ENCODE data around the gene MRPL4. TPM values are rescaled to one million over a fixed set of nuclear protein-coding genes. Genes with fewer than 3 reads are reported as not detected.

The MRPL4 gene
- polyA plus RNA-seq, 1 donor (not counting 4 experiments of a cell fraction or from before 2014, with no cell fraction given) = 29.4 TPM

DNA sequence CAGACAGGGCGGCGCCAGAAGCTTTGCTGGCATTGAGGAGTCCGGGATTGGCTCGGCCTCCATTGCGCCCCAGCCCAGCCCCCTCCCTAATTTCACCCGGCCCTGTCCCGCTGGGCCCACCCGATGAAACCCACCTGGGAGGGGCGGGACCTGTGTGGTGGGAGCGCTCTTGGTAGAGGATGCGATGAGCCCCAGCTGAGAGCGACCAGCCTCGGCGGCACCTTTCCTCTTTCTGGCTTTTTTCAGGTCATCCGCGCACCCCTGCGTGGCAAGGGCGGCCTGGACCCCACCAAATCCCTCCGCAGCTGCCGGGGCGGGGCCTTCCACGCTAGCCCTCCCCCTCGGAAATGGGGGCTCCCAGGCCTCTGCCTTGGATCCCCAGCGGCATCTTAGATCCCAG is 57.4 kb downstream of the MRPL4 start, which contains the start of gene ZGLP1:
Gene ZGLP1, minus strand, starts transcription at position 393 of the 400 bp plus-strand sequence.
- Histone ChIP-seq H3K27me3 (ENCODE audit: control insufficient read depth, extremely low read depth, insufficient read depth, low read length) (no peaks in the 10 kb centered on the region), H3K4me2 (ENCODE audit: control insufficient read depth, extremely low read depth, insufficient read depth, low read depth, low read length) (no peak within 1 kb of the TSS), H3K36me3 (ENCODE audit: control insufficient read depth in 2 of 2, extremely low read depth in 1 of 2, insufficient read depth in 2 of 2, low read length in 2 of 2) (peaks cover 8% of the 10 kb centered on the region in 2 experiments), H2AFZ (ENCODE audit: control insufficient read depth, low read length) (no peak within 1 kb of the TSS), H4K20me1 (ENCODE audit: control insufficient read depth, extremely low read depth, insufficient read depth, low read length) (no peaks in the 10 kb centered on the region), H3K4me1 (ENCODE audit: control insufficient read depth, extremely low read depth, insufficient read depth, low read length) (no peaks in the 10 kb centered on the region), H3K9me3 (ENCODE audit: control insufficient read depth, low read depth, low read length) (no peaks in the 10 kb centered on the region), H3K79me2 (ENCODE audit: control insufficient read depth, insufficient read depth, low read length) (no peaks in the 10 kb centered on the region), H3K9ac (ENCODE audit: control insufficient read depth, extremely low read depth, insufficient read depth, low read length) (no peak within 1 kb of the TSS), H3K27ac (ENCODE audit: control insufficient read depth, insufficient read depth, low read length) (no peak within 1 kb of the TSS), H3K4me3 (ENCODE audit: control insufficient read depth in 2 of 3, extremely low read depth in 1 of 3, insufficient read depth in 2 of 3, low read depth in 1 of 3, low read length in 3 of 3) (no peak within 1 kb of the TSS), H3K9me1 (ENCODE audit: control insufficient read depth, extremely low read depth, insufficient read depth, low read length) (no peaks in the 10 kb centered on the region)
- TF ChIP-seq, protein P1, sequence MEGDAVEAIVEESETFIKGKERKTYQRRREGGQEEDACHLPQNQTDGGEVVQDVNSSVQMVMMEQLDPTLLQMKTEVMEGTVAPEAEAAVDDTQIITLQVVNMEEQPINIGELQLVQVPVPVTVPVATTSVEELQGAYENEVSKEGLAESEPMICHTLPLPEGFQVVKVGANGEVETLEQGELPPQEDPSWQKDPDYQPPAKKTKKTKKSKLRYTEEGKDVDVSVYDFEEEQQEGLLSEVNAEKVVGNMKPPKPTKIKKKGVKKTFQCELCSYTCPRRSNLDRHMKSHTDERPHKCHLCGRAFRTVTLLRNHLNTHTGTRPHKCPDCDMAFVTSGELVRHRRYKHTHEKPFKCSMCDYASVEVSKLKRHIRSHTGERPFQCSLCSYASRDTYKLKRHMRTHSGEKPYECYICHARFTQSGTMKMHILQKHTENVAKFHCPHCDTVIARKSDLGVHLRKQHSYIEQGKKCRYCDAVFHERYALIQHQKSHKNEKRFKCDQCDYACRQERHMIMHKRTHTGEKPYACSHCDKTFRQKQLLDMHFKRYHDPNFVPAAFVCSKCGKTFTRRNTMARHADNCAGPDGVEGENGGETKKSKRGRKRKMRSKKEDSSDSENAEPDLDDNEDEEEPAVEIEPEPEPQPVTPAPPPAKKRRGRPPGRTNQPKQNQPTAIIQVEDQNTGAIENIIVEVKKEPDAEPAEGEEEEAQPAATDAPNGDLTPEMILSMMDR (optimal IDR thresholded peaks at IDR 0.05 in 1 of 3, IDR thresholded peaks at IDR 0.05 in 1 of 3, conservative IDR thresholded peaks at IDR 0.05 in 1 of 3; ENCODE audit: extremely low read depth in 1 of 3, insufficient read depth in 2 of 3, low read length in 3 of 3) = no peak
- TF ChIP-seq EZH2 (IDR thresholded peaks at IDR 0.05; ENCODE audit: low read length) = no peak
- no peak for FAIRE-seq
- DNase-seq (ENCODE audit: low read depth, low spot score) = no peak
- dilution Hi-C loops (cut with MboI; ENCODE audit: extremely low pct_ligation_motif_present, low sequenced_read_pairs) = no loop called here

Small RNAs within 50 kb of the gene (small RNA-seq; reads per million reads assigned to genes)
- gene AC011511.1 (ENCODE audit: insufficient read length in 3 of 3, low read depth in 3 of 3, low replicate concordance in 1 of 3) (0 reads per million in 3 experiments), gene MIR4322 (ENCODE audit: insufficient read length in 3 of 3, low read depth in 3 of 3, low replicate concordance in 1 of 3) (0 reads per million in 3 experiments)

Other genes with a start within 250 kb of the MRPL4 start
- 0.32 to 0.67 TPM (median 0.43 TPM) in 3 replicates for gene COL5A3, start 241.7 kb upstream of the MRPL4 start, polyA plus RNA-seq
- gene RDH8, start 238.7 kb upstream of the MRPL4 start, polyA plus RNA-seq = not detected in 3 replicates
- gene SHFL, start 165.9 kb upstream of the MRPL4 start, polyA plus RNA-seq = 33.6 to 48.4 TPM (median 36.4 TPM) in 3 replicates
- gene ANGPTL6, start 149.5 kb upstream of the MRPL4 start, polyA plus RNA-seq = 0.05 to 0.13 TPM (median 0.09 TPM) in 3 replicates
- 32.3 to 43.5 TPM (median 36.9 TPM) in 3 replicates for gene PPAN, start 145.9 kb upstream of the MRPL4 start, polyA plus RNA-seq
- gene P2RY11, start 140.5 kb upstream of the MRPL4 start, polyA plus RNA-seq = 2.4 to 7.1 TPM (median 3.2 TPM) in 3 replicates
- gene EIF3G, start 132.3 kb upstream of the MRPL4 start, polyA plus RNA-seq = 106 to 207 TPM (median 124 TPM) in 3 replicates
- gene DNMT1, start 57.3 kb upstream of the MRPL4 start, polyA plus RNA-seq = 18.1 to 52.0 TPM (median 51.7 TPM) in 3 replicates
- 1.6 to 2.6 TPM (median 2.2 TPM) in 3 replicates for gene S1PR2, start 20.9 kb upstream of the MRPL4 start, polyA plus RNA-seq
- 0.30 to 0.56 TPM (median 0.35 TPM) in 3 replicates for gene ICAM1, start 18.9 kb downstream of the MRPL4 start, polyA plus RNA-seq
- 0.18 to 0.35 TPM (median 0.25 TPM) in 3 replicates for gene ICAM4, start 34.7 kb downstream of the MRPL4 start, polyA plus RNA-seq
- 0.20 to 0.55 TPM (median 0.43 TPM) in 3 replicates for gene ICAM5, start 37.7 kb downstream of the MRPL4 start, polyA plus RNA-seq
- gene ZGLP1, start 57.6 kb downstream of the MRPL4 start, polyA plus RNA-seq = 0.43 to 2.1 TPM (median 0.71 TPM) in 3 replicates
- 19.2 to 28.8 TPM (median 21.8 TPM) in 3 replicates for gene FDX2, start 63.8 kb downstream of the MRPL4 start, polyA plus RNA-seq
- 0.80 to 5.9 TPM (median 0.84 TPM) in 3 replicates for gene RAVER1, start 81.3 kb downstream of the MRPL4 start, polyA plus RNA-seq
- gene ICAM3, start 87.4 kb downstream of the MRPL4 start, polyA plus RNA-seq = 3.4 to 5.5 TPM (median 4.7 TPM) in 3 replicates
- gene TYK2, start 128.4 kb downstream of the MRPL4 start, polyA plus RNA-seq = 32.6 to 42.6 TPM (median 34.1 TPM) in 3 replicates
- 376 to 433 TPM (median 415 TPM) in 3 replicates for gene CDC37, start 151.3 kb downstream of the MRPL4 start, polyA plus RNA-seq
- 0.05 to 0.24 TPM (median 0.09 TPM) in 3 replicates for gene PDE4A, start 168.3 kb downstream of the MRPL4 start, polyA plus RNA-seq